LNCAP (cell line): ENCODE measurements around the gene POLR3G.

Source experiments
- CTCF ChIP-seq: fragments of 450-650 bp; IDR thresholded peaks from 2 replicates; pipeline ENCODE4 v1.5.1; 2017; ENCODE audit warnings: mild to moderate bottlenecking

POLR3G gene

GRCh38 chr5:90562341-90562740 is 87.7 kb downstream of the POLR3G start:
- TF ChIP-seq CTCF = no peak

- TF ChIP-seq CTCF = no peak
These were observed 88.4 kb downstream of the POLR3G start for GRCh38 chr5:90563108-90563507.
